Tibial nerve (tissue), 4 donors: ENCODE data around the gene HECTD4.

Experiments
- EP300 ChIP-seq, 2 donors: sonication (generic); formaldehyde crosslinking; IDR thresholded peaks; one replicate each; pipeline ENCODE4 v1.6.1; 2017; ENCODE audit warnings: antibody characterized with exemption in 2 of 2, mild to moderate bottlenecking in 1 of 2
- POLR2A ChIP-seq, 2 donors: fragments of 450-650 bp; IDR thresholded peaks; one replicate each; pipeline ENCODE4 v1.6.1; 2017; ENCODE audit warnings: antibody characterized with exemption in 2 of 2, mild to moderate bottlenecking in 2 of 2, moderate library complexity in 2 of 2
- TF ChIP-seq, protein P1 (sequence below), 5 experiments: fragments of 200-600 bp in 3 of 5; fragments of 450-650 bp in 2 of 5; sonication (generic) in 3 of 5; IDR thresholded peaks; one replicate each; pipeline ENCODE4 v1.5.1; 2016 to 2019; ENCODE audit warnings: antibody characterized with exemption in 5 of 5, mild to moderate bottlenecking in 3 of 5, moderate library complexity in 2 of 5

DNA sequence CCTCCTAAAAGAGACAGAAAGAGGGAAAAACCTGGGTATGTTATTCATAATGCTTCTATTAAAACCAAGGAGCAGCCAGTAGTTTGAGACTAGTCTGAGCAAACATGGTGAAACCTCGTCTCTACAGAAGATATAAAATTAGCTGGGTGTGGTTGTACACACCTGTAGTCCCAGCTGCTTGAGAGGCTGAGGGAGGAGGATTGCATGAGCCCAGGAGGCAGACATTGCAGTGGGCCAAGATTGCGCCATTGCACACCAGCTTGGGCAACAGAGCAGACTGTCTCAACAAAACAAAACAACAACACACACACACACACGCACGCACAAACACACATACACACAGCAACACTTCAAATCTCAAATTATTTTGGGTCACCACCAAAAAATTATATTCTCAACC is 27.8 kb downstream of the HECTD4 start:
- TF ChIP-seq POLR2A (IDR thresholded peaks at IDR 0.05) (no peak), EP300 (IDR thresholded peaks at IDR 0.05) (no peak)
- TF ChIP-seq, protein P1, sequence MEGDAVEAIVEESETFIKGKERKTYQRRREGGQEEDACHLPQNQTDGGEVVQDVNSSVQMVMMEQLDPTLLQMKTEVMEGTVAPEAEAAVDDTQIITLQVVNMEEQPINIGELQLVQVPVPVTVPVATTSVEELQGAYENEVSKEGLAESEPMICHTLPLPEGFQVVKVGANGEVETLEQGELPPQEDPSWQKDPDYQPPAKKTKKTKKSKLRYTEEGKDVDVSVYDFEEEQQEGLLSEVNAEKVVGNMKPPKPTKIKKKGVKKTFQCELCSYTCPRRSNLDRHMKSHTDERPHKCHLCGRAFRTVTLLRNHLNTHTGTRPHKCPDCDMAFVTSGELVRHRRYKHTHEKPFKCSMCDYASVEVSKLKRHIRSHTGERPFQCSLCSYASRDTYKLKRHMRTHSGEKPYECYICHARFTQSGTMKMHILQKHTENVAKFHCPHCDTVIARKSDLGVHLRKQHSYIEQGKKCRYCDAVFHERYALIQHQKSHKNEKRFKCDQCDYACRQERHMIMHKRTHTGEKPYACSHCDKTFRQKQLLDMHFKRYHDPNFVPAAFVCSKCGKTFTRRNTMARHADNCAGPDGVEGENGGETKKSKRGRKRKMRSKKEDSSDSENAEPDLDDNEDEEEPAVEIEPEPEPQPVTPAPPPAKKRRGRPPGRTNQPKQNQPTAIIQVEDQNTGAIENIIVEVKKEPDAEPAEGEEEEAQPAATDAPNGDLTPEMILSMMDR (IDR thresholded peaks at IDR 0.05), result no peak
